22Rv1 (cell line): ENCODE results near the gene SETBP1.

Source experiments
- ZFX ChIP-seq: fragments of 450-650 bp; IDR thresholded peaks from 2 replicates; pipeline ENCODE4 v1.6.1; 2017; ENCODE audit warnings: antibody characterized with exemption, borderline replicate concordance
- TF ChIP-seq, protein P1 (sequence below): fragments of 450-650 bp; IDR thresholded peaks from 2 replicates; pipeline ENCODE4 v1.5.1; 2017; ENCODE audit warnings: mild to moderate bottlenecking

DNA sequence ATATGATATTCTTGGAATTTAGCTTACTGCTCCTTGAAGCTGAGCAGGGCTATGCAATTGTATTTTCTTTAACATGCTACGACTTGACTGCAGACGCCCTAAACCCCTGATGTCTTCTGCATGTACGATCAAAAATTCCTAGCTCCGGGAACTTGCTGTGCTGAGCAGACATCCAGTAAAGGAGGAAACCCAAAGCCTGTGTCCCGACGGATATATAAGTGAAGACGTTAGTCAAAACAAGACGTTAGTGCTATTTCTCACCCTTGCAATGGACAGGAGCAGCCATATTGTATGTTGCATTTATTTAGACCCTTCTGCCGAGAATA lies 51.5 kb downstream of the SETBP1 start:
- TF ChIP-seq, protein P1, sequence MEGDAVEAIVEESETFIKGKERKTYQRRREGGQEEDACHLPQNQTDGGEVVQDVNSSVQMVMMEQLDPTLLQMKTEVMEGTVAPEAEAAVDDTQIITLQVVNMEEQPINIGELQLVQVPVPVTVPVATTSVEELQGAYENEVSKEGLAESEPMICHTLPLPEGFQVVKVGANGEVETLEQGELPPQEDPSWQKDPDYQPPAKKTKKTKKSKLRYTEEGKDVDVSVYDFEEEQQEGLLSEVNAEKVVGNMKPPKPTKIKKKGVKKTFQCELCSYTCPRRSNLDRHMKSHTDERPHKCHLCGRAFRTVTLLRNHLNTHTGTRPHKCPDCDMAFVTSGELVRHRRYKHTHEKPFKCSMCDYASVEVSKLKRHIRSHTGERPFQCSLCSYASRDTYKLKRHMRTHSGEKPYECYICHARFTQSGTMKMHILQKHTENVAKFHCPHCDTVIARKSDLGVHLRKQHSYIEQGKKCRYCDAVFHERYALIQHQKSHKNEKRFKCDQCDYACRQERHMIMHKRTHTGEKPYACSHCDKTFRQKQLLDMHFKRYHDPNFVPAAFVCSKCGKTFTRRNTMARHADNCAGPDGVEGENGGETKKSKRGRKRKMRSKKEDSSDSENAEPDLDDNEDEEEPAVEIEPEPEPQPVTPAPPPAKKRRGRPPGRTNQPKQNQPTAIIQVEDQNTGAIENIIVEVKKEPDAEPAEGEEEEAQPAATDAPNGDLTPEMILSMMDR = no peak
- no peak for TF ChIP-seq ZFX
